SU-DHL-6 (cell line): ENCODE results near the gene NOP10.

ENCODE experiments used
- H2AFZ ChIP-seq: fragments of 200-600 bp; sonication (generic); 2 replicates; pipeline ENCODE4 v1.6.1; 2014; ENCODE audit warnings: low read depth, mild to moderate bottlenecking, moderate library complexity, mixed read lengths, antibody characterized with exemption, low read length; ENCODE audit not compliant: severe bottlenecking
- H3F3A ChIP-seq: fragments of 200-600 bp; shearing (Covaris generic); 2 replicates; pipeline ENCODE4 v1.6.0; 2016; ENCODE audit warnings: antibody characterized with exemption, mild to moderate bottlenecking; ENCODE audit not compliant: insufficient read depth
- H3K27ac ChIP-seq: fragments of 200-600 bp; sonication (generic); 2 replicates; pipeline ENCODE4 v1.5.1; 2016; ENCODE audit warnings: low read depth, mild to moderate bottlenecking, low read length, moderate library complexity, mixed read lengths
- H3K27me3 ChIP-seq: fragments of 200-600 bp; sonication (generic), shearing (Covaris generic); 2 replicates; pipeline ENCODE4 v1.6.0; 2014; ENCODE audit warnings: mild to moderate bottlenecking, low read length
- H3K36me3 ChIP-seq: fragments of 200-600 bp; sonication (generic); 2 replicates; pipeline ENCODE4 v1.6.1; 2014; ENCODE audit warnings: mild to moderate bottlenecking, low read length, mixed read lengths
- H3K4me2 ChIP-seq: fragments of 300-600, 200-600 bp; shearing (Covaris generic), sonication (generic); 2 replicates; pipeline ENCODE4 v1.6.0; 2014; ENCODE audit warnings: low read length, low read depth, mild to moderate bottlenecking; ENCODE audit not compliant: poor library complexity, severe bottlenecking
- H3K4me3 ChIP-seq: fragments of 200-600 bp; sonication (generic); 2 replicates; pipeline ENCODE4 v1.5.1; 2014; ENCODE audit warnings: antibody characterized with exemption, low read length, mild to moderate bottlenecking, mixed read lengths; ENCODE audit not compliant: insufficient read depth, poor library complexity, severe bottlenecking
- H3K79me2 ChIP-seq: fragments of 200-600 bp; sonication (generic); 2 replicates; pipeline ENCODE4 v1.6.1; 2014; ENCODE audit warnings: mild to moderate bottlenecking, low read length, moderate library complexity; ENCODE audit not compliant: insufficient read depth
- H3K9ac ChIP-seq: fragments of 200-600 bp; sonication (generic); 2 replicates; pipeline ENCODE4 v1.7.0; 2014; ENCODE audit warnings: mild to moderate bottlenecking, low read length
- H3K9me2 ChIP-seq: fragments of 200-600 bp; sonication (generic); replicated peaks from 2 replicates; pipeline ENCODE4 v1.6.1; 2014; ENCODE audit warnings: low read length; ENCODE audit not compliant: insufficient read depth
- H3K9me3 ChIP-seq: fragments of 200-600 bp; sonication (generic); 2 replicates; pipeline ENCODE4 v1.6.1; 2014; ENCODE audit warnings: low read length, mixed read lengths; ENCODE audit not compliant: insufficient read depth
- H4K20me1 ChIP-seq: fragments of 200-600 bp; sonication (generic); 2 replicates; pipeline ENCODE4 v1.6.1; 2014; ENCODE audit warnings: low read depth, mild to moderate bottlenecking, antibody characterized with exemption, low read length, moderate library complexity, mixed read lengths
- CTCF ChIP-seq: fragments of 200-600 bp; sonication (generic); IDR thresholded peaks from one replicate; pipeline ENCODE4 v1.5.1; 2017; ENCODE audit warnings: antibody characterized with exemption, mild to moderate bottlenecking, low read length, moderate library complexity; ENCODE audit not compliant: insufficient read depth, poor library complexity, severe bottlenecking
- EZH2phosphoT487 ChIP-seq: fragments of 200-600 bp; sonication (generic), shearing (Covaris generic); conservative IDR thresholded peaks from 2 replicates; pipeline ENCODE4 v1.6.1; 2018; ENCODE audit warnings: mild to moderate bottlenecking, antibody characterized with exemption, low read length, moderate library complexity, mixed read lengths

The NOP10 gene

GRCh38 chr15:34358367-34358766, 15.4 kb upstream of the NOP10 start:
- no peaks in the 10 kb centered on the region for H4K20me1 ChIP-seq
- no peak overlapping the region for H3K4me2 ChIP-seq
- no peak overlapping the region for H2AFZ ChIP-seq
- H3K36me3 ChIP-seq, result no peaks in the 10 kb centered on the region
- H3K9me3 ChIP-seq, result no peaks in the 10 kb centered on the region
- TF ChIP-seq CTCF (no peak), EZH2phosphoT487 (no peak)
- no peaks in the 10 kb centered on the region for H3K27me3 ChIP-seq
- H3K9me2 ChIP-seq, result no peaks in the 10 kb centered on the region
- no peaks in the 10 kb centered on the region for H3K79me2 ChIP-seq
- no peak overlapping the region for H3K9ac ChIP-seq
- no peaks in the 10 kb centered on the region for H3F3A ChIP-seq
- H3K4me3 ChIP-seq, result no peak overlapping the region
- no peak overlapping the region for H3K27ac ChIP-seq

GRCh38 chr15:34357653-34358052, 14.7 kb upstream of the NOP10 start:
- Histone ChIP-seq H3K27me3 (no peaks in the 10 kb centered on the region), H3K4me3 (no peak overlapping the region), H3K79me2 (no peaks in the 10 kb centered on the region), H4K20me1 (no peaks in the 10 kb centered on the region), H2AFZ (no peak overlapping the region), H3F3A (no peaks in the 10 kb centered on the region), H3K9me2 (no peaks in the 10 kb centered on the region), H3K4me2 (no peak overlapping the region), H3K27ac (no peak overlapping the region), H3K9ac (no peak overlapping the region), H3K9me3 (no peaks in the 10 kb centered on the region), H3K36me3 (no peaks in the 10 kb centered on the region)
- no peak for TF ChIP-seq CTCF
- no peak for TF ChIP-seq EZH2phosphoT487

- no peaks in the 10 kb centered on the region for H4K20me1 ChIP-seq
- H3K9ac ChIP-seq, result no peak overlapping the region
- H3K4me2 ChIP-seq, result no peak overlapping the region
- no peaks in the 10 kb centered on the region for H3K9me3 ChIP-seq
- no peaks in the 10 kb centered on the region for H3K9me2 ChIP-seq
- H3K27ac ChIP-seq, result no peak overlapping the region
- no peak overlapping the region for H3K4me3 ChIP-seq
- TF ChIP-seq EZH2phosphoT487 (no peak), CTCF (no peak)
- H2AFZ ChIP-seq, result no peak overlapping the region
- H3F3A ChIP-seq, result no peaks in the 10 kb centered on the region
- no peaks in the 10 kb centered on the region for H3K79me2 ChIP-seq
- no peaks in the 10 kb centered on the region for H3K36me3 ChIP-seq
- H3K27me3 ChIP-seq, result no peaks in the 10 kb centered on the region
Observed at GRCh38 chr15:34355241-34355640, 12.3 kb upstream of the NOP10 start.
